K562 (cell line): ENCODE data around the gene CRYAB. TPM values are rescaled to one million over a fixed set of nuclear protein-coding genes. Genes with fewer than 3 reads are reported as not detected.

Source experiments
- ARID3B ChIP-seq: fragments of 250-450 bp; sonication (Bioruptor Pico); IDR thresholded peaks from 2 replicates; pipeline ENCODE4 v1.4.0; 2020; ENCODE audit warnings: borderline replicate concordance
- BCLAF1 ChIP-seq, 2 experiments: fragments of 450-650 bp in 1 of 2; IDR thresholded peaks; 2 replicates each; pipeline ENCODE4 v1.6.1; 2011 to 2017; ENCODE audit warnings: low read depth in 2 of 2, antibody characterized with exemption in 1 of 2, borderline replicate concordance in 1 of 2, low read length in 1 of 2, mild to moderate bottlenecking in 1 of 2, mixed read lengths in 1 of 2; ENCODE audit not compliant: control insufficient read depth in 1 of 2
- DPF2 ChIP-seq: fragments of 450-650 bp; IDR thresholded peaks from 2 replicates; pipeline ENCODE4 v1.6.1; 2016
- FOXK2 ChIP-seq, 2 experiments: fragments of 450-650 bp; IDR thresholded peaks in 1 of 2; conservative IDR thresholded peaks in 1 of 2; 2 replicates each; pipeline ENCODE4 v1.6.1; 2016; ENCODE audit warnings: low read depth in 2 of 2, mild to moderate bottlenecking in 1 of 2
- GABPB1 ChIP-seq: sonication (generic); formaldehyde crosslinking; IDR thresholded peaks from 2 replicates; pipeline ENCODE4 v1.8.0; 2022; ENCODE audit warnings: mild to moderate bottlenecking, missing genetic modification reagents
- GATA2 ChIP-seq: sonication (generic); formaldehyde crosslinking; IDR thresholded peaks from 2 replicates; pipeline ENCODE4 v1.4.0; 2020; ENCODE audit warnings: mild to moderate bottlenecking, missing genetic modification reagents
- MLLT1 ChIP-seq, 2 experiments: fragments of 450-650 bp; IDR thresholded peaks; 2 replicates each; pipeline ENCODE4 v1.6.1; 2016
- MYNN ChIP-seq, 2 experiments: sonication (generic); formaldehyde crosslinking in 1 of 2; IDR thresholded peaks; 2 replicates each; pipeline versions ENCODE4 v1.5.0 to v1.6.1; 2016 to 2020; ENCODE audit warnings: antibody characterized with exemption in 1 of 2, missing genetic modification reagents in 1 of 2
- NFE2 ChIP-seq: IDR thresholded peaks from 2 replicates; pipeline ENCODE4 v1.6.1; 2014; ENCODE audit warnings: antibody characterized with exemption, low read depth
- STAT5A ChIP-seq: IDR thresholded peaks from 2 replicates; pipeline ENCODE4 v1.6.1; 2012; ENCODE audit warnings: low read length, inconsistent platforms, borderline replicate concordance
- ZBTB1 ChIP-seq: sonication (generic); formaldehyde crosslinking; IDR thresholded peaks from 2 replicates; pipeline ENCODE4 v1.8.1; 2023; ENCODE audit warnings: missing genetic modification reagents, low read depth, mild to moderate bottlenecking, borderline replicate concordance
- ZNF175 ChIP-seq: fragments of 200-800 bp; sonication (Bioruptor generic); IDR thresholded peaks from 2 replicates; pipeline ENCODE4 v1.6.1; 2016; ENCODE audit warnings: low read depth, mild to moderate bottlenecking, missing genetic modification characterization, missing compliant biosample characterization
- ZNF23 ChIP-seq: fragments of 250-450 bp; sonication (Bioruptor Pico); IDR thresholded peaks from 2 replicates; pipeline ENCODE4 v1.4.0; 2020; ENCODE audit warnings: mild to moderate bottlenecking
- ZNF253 ChIP-seq: fragments of 250-450 bp; sonication (Bioruptor Pico); conservative IDR thresholded peaks from 2 replicates; pipeline ENCODE4 v1.6.1; 2021; ENCODE audit warnings: mild to moderate bottlenecking
- ZNF277 ChIP-seq: fragments of 250-450 bp; sonication (Bioruptor Pico); IDR thresholded peaks from 2 replicates; pipeline ENCODE4 v1.8.0; 2022; ENCODE audit warnings: inconsistent platforms, mild to moderate bottlenecking, moderate library complexity, borderline replicate concordance
- ZNF282 ChIP-seq: sonication (generic); formaldehyde crosslinking; IDR thresholded peaks from 2 replicates; pipeline ENCODE4 v1.8.1; 2023; ENCODE audit warnings: missing genetic modification reagents
- ZNF668 ChIP-seq: fragments of 250-450 bp; sonication (Bioruptor Pico); IDR thresholded peaks from 2 replicates; pipeline ENCODE4 v1.8.0; 2022; ENCODE audit warnings: mild to moderate bottlenecking, inconsistent platforms
- polyA plus RNA-seq, 8 experiments: library from polyadenylated mRNA; depleted of rRNA in 4 of 8; stranded (reverse) in 5 of 8; unstranded in 3 of 8; fragments of >200 nt; fragmentation: Nextera tagmentation in 2 of 8; fragmentation: Illumina TruSeq in 1 of 8; extraction: Ambion mirVana in 2 of 8; extraction: Trizol in 1 of 8; gene quantifications; 2 replicates each; pipeline versions ENCODE4 v1.2.1 to v1.2.3, GENCODE V29; 2011 to 2014; ENCODE audit warnings: inconsistent platforms in 1 of 8, missing spikeins in 1 of 8
- total RNA-seq, 7 experiments: library from RNA; depleted of rRNA in 6 of 7; stranded (reverse); fragments of >200 nt in 6 of 7; fragmentation: Illumina TruSeq in 2 of 7; extraction: Trizol in 2 of 7; gene quantifications; 2 replicates each; pipeline versions ENCODE4 v1.2.1 to v1.2.3, GENCODE V29; 2011 to 2021; ENCODE audit warnings: low replicate concordance in 1 of 7

CRYAB gene
- total and polyA plus RNA-seq, 9 of the 15 experiments (the other 6 are each of a cell fraction or from before 2014, with no cell fraction given): 0.83 to 7.5 (median 3.6) TPM

GRCh38 chr11:111878849-111879636, 32.5 kb downstream of the CRYAB start, which contains the start of the genes CFAP68 and FDXACB1 (continued):
- TF ChIP-seq BCLAF1 (IDR thresholded peaks at IDR 0.05; ENCODE audit: borderline replicate concordance in 1 of 2, control insufficient read depth in 1 of 2, low read depth in 2 of 2, low read length in 1 of 2) (0 out of 4 replicates have a peak, but pooled peaks of 1 of the 2 experiments have one; percentile 28), GABPB1 (peak; percentile 99), STAT5A (no peak; the same call in 1 of the 2 replicates), ZNF668 (CRISPR knock-in tag) (no peak), ARID3B (CRISPR knock-in tag) (no peak), ZNF23 (CRISPR knock-in tag) (no peak), GATA2 (CRISPR knock-in tag) (no peak), MYNN (IDR thresholded peaks at IDR 0.05) (no peak), MYNN (CRISPR knock-in tag; IDR thresholded peaks at IDR 0.05) (no peak), ZNF253 (CRISPR knock-in tag) (no peak), ZBTB1 (CRISPR knock-in tag) (no peak), FOXK2 (conservative IDR thresholded peaks at IDR 0.05 in 1 of 2, IDR thresholded peaks at IDR 0.05 in 1 of 2; ENCODE audit: low read depth in 2 of 2) (peak; percentile 82 to 90), ZNF282 (CRISPR knock-in tag) (no peak), NFE2 (no peak; the same call in none of the 2 replicates), MLLT1 (IDR thresholded peaks at IDR 0.05) (peak in 1 of 2 experiments; percentile 93; a peak in 2 of 4 replicates), ZNF277 (CRISPR knock-in tag) (no peak), ZNF175 (CRISPR knock-in tag) (no peak), DPF2 (peak; percentile 73)
